Measurements from ENCODE around the gene CASZ1.

GRCh38 chr1:10834770-10835412, 38.4 kb upstream of the CASZ1 start:
- TF ChIP-seq CTCF (IDR thresholded peaks at IDR 0.05) (no peak), POLR2A (IDR thresholded peaks at IDR 0.05) (no peak)
